GM12892 (cell line): ENCODE results near the gene SPINK9.

ENCODE experiments used
- POLR2A ChIP-seq: IDR thresholded peaks from 2 replicates; pipeline ENCODE4 v1.6.1; 2011; ENCODE audit warnings: low read depth, low read length, control low read depth
- POLR2AphosphoS5 ChIP-seq: IDR thresholded peaks from 2 replicates; pipeline ENCODE4 v1.6.1; 2011; ENCODE audit warnings: low read depth, low read length, control low read depth

DNA sequence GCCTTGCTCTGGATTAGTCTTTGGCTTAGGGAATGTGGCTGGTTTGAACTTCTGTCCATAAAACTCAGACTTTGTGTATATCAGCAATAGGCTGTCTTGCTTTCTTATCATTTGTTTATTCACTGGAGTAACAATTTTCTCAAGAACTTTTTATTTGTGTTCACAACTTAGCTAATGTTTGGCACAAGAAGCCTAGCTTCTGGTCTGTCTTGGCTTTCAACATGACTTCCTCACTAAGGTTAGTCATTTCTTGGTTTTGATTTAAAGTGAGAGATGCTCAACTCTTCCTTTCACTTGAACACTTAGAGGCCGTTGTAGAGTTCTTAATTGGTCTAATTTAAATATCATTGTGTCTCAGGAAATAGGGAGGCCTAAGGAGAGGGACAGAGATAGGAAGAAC, 53.3 kb downstream of the SPINK9 start:
- no peak for TF ChIP-seq POLR2A
- no peak for TF ChIP-seq POLR2AphosphoS5
